H1 (cell line): ENCODE results near the gene SMARCD1. TPM values are rescaled to one million over a fixed set of nuclear protein-coding genes. Genes with fewer than 3 reads are reported as not detected.

ENCODE experiments used
- CHD7 ChIP-seq: fragments of 300-600 bp; sonication (generic); IDR thresholded peaks from 2 replicates; pipeline ENCODE4 v1.7.1; 2012; ENCODE audit warnings: low read length, moderate library complexity, mild to moderate bottlenecking, inconsistent platforms; ENCODE audit not compliant: insufficient replicate concordance
- polyA plus RNA-seq, 7 experiments: library from polyadenylated mRNA; depleted of rRNA in 3 of 7; stranded (reverse) in 5 of 7; unstranded in 2 of 7; fragments of >200 nt in 5 of 7; fragments of 200-250 nt in 2 of 7; gene quantifications; 1 replicate in 5 of 7; 2 replicates in 1 of 7; 4 replicates in 1 of 7; pipeline versions ENCODE4 v1.2.1 to v1.2.3, GENCODE V29; 2011 to 2013; ENCODE audit warnings: missing spikeins in 2 of 7, mixed read lengths in 2 of 7
- total RNA-seq: library from RNA; stranded (reverse); fragmentation: NEBNext Ultra II Directional; extraction: Animal tissue kit (Norgen Biotek cat#: 25700); gene quantifications from 2 replicates; pipeline ENCODE4 v1.2.1, GENCODE V29; 2021

The SMARCD1 gene
- total and polyA plus RNA-seq, 2 of the 8 experiments (the other 6 are each of a cell fraction or from before 2014, with no cell fraction given): 128 to 130 TPM

- TF ChIP-seq CHD7: no peak
These were observed 44.1 kb downstream of the SMARCD1 start (continued) for GRCh38 chr12:50129290-50129689.
